Measurements from ENCODE around the gene VCX3A. TPM values are rescaled to one million over a fixed set of nuclear protein-coding genes. Genes with fewer than 3 reads are reported as not detected.

VCX3A gene
- total RNA-seq, 2 donors from 2014 or later: 0.66 TPM; not detected in 1

GRCh38 chrX:6557690-6558089, 22.8 kb upstream of the VCX3A start:
- DNase-seq: no peak
- Mint-ChIP-seq H3K27me3 (ENCODE audit: insufficient read depth) (no peaks in the 10 kb centered on the region), H3K27ac (no peak overlapping the region), H3K4me3 (no peak overlapping the region), H3K4me1 (no peaks in the 10 kb centered on the region), H3K36me3 (ENCODE audit: low read depth) (peaks cover 2% of the 10 kb centered on the region), H3K9me3 (peaks cover 27% of the 10 kb centered on the region)
- no peaks in the 10 kb centered on the region for H3K27me3 ChIP-seq (ENCODE audit: control insufficient read depth, insufficient read depth, low read length, poor library complexity, severe bottlenecking)
- H3K27ac ChIP-seq (ENCODE audit: low read depth, low read length): no peak overlapping the region
- H3K4me3 ChIP-seq (ENCODE audit: low read length): no peak overlapping the region
- no peaks in the 10 kb centered on the region for H3K36me3 ChIP-seq (ENCODE audit: control insufficient read depth, insufficient read depth, low read length)
- peaks cover 7% of the 10 kb centered on the region for H3K9me3 ChIP-seq (ENCODE audit: control insufficient read depth, low read length)
- WGBS, 2 experiments (ENCODE audit: insufficient coverage in 1 of 2, insufficient read length in 1 of 2): 92% methylated on average over 2 of the region's 3 CpGs; no CpG with 5 or more reads in 1 of the 2 experiments
- no peak overlapping the region for H3K9ac ChIP-seq (ENCODE audit: extremely low read depth, low read length, poor library complexity, severe bottlenecking)
- no peaks in the 10 kb centered on the region for H3K4me1 ChIP-seq (ENCODE audit: control insufficient read depth, insufficient read depth, low read length)
- no peak for TF ChIP-seq CTCF (conservative IDR thresholded peaks at IDR 0.05)

GRCh38 chrX:6550999-6551398, 16.1 kb upstream of the VCX3A start:
- H3K9me3 Mint-ChIP-seq: peaks cover 28% of the 10 kb centered on the region
- no peaks in the 10 kb centered on the region for H3K27me3 ChIP-seq (ENCODE audit: control insufficient read depth, insufficient read depth, low read length, poor library complexity, severe bottlenecking)
- no peak overlapping the region for H3K4me3 Mint-ChIP-seq
- H3K4me3 ChIP-seq (ENCODE audit: low read length): no peak overlapping the region
- WGBS, 2 experiments (ENCODE audit: insufficient coverage in 1 of 2, insufficient read length in 1 of 2): 91% methylated on average over 8 of the region's 8 CpGs; no CpG with 5 or more reads in 1 of the 2 experiments
- no peak for DNase-seq
- no peaks in the 10 kb centered on the region for H3K4me1 ChIP-seq (ENCODE audit: control insufficient read depth, insufficient read depth, low read length)
- peaks cover 12% of the 10 kb centered on the region for H3K4me1 Mint-ChIP-seq
- H3K36me3 ChIP-seq (ENCODE audit: control insufficient read depth, insufficient read depth, low read length): no peaks in the 10 kb centered on the region
- no peak overlapping the region for H3K27ac ChIP-seq (ENCODE audit: low read depth, low read length)
- no peak overlapping the region for H3K27ac Mint-ChIP-seq
- peaks cover 2% of the 10 kb centered on the region for H3K36me3 Mint-ChIP-seq (ENCODE audit: low read depth)
- no peak overlapping the region for H3K9ac ChIP-seq (ENCODE audit: extremely low read depth, low read length, poor library complexity, severe bottlenecking)
- H3K9me3 ChIP-seq (ENCODE audit: control insufficient read depth, low read length): peaks cover 7% of the 10 kb centered on the region
- TF ChIP-seq CTCF (conservative IDR thresholded peaks at IDR 0.05): no peak
- no peaks in the 10 kb centered on the region for H3K27me3 Mint-ChIP-seq (ENCODE audit: insufficient read depth)

GRCh38 chrX:6545712-6546111, 10.8 kb upstream of the VCX3A start:
- H3K4me1 Mint-ChIP-seq: peaks cover 17% of the 10 kb centered on the region
- no peaks in the 10 kb centered on the region for H3K4me1 ChIP-seq (ENCODE audit: control insufficient read depth, insufficient read depth, low read length)
- no peaks in the 10 kb centered on the region for H3K27me3 ChIP-seq (ENCODE audit: control insufficient read depth, insufficient read depth, low read length, poor library complexity, severe bottlenecking)
- H3K9ac ChIP-seq (ENCODE audit: extremely low read depth, low read length, poor library complexity, severe bottlenecking): no peak overlapping the region
- no peaks in the 10 kb centered on the region for H3K27me3 Mint-ChIP-seq (ENCODE audit: insufficient read depth)
- no peak for DNase-seq
- H3K36me3 Mint-ChIP-seq (ENCODE audit: low read depth): no peaks in the 10 kb centered on the region
- no peak overlapping the region for H3K4me3 ChIP-seq (ENCODE audit: low read length)
- H3K36me3 ChIP-seq (ENCODE audit: control insufficient read depth, insufficient read depth, low read length): no peaks in the 10 kb centered on the region
- H3K9me3 ChIP-seq (ENCODE audit: control insufficient read depth, low read length): peaks cover 9% of the 10 kb centered on the region
- peaks cover 16% of the 10 kb centered on the region for H3K9me3 Mint-ChIP-seq
- H3K27ac ChIP-seq (ENCODE audit: low read depth, low read length): no peak overlapping the region
- no peak for TF ChIP-seq CTCF (conservative IDR thresholded peaks at IDR 0.05)
- H3K4me3 Mint-ChIP-seq: no peak overlapping the region
- no peak overlapping the region for H3K27ac Mint-ChIP-seq
- WGBS, 2 experiments (ENCODE audit: insufficient coverage in 1 of 2, insufficient read length in 1 of 2): 91 to 100% methylated on average over 2 to 3 of the region's 5 CpGs
